Stimulated activated CD4-positive, alpha-beta T cell treated with anti-CD3 and anti-CD28 coated beads, Interleukin-2, amount 100 ng/mL, for 24 hours (primary cell): Measurements from ENCODE around the gene DUS2.
"Not testable (repeated sequence)": the region's sequence is repeated elsewhere in the genome, so short reads cannot be mapped to it uniquely, and the experiment has no call there.

ENCODE experiments used
- DNase-seq, 2 donors: peaks; one replicate each; pipeline ENCODE4 v3.0.0-alpha.2; 2020

DUS2 gene

DNA sequence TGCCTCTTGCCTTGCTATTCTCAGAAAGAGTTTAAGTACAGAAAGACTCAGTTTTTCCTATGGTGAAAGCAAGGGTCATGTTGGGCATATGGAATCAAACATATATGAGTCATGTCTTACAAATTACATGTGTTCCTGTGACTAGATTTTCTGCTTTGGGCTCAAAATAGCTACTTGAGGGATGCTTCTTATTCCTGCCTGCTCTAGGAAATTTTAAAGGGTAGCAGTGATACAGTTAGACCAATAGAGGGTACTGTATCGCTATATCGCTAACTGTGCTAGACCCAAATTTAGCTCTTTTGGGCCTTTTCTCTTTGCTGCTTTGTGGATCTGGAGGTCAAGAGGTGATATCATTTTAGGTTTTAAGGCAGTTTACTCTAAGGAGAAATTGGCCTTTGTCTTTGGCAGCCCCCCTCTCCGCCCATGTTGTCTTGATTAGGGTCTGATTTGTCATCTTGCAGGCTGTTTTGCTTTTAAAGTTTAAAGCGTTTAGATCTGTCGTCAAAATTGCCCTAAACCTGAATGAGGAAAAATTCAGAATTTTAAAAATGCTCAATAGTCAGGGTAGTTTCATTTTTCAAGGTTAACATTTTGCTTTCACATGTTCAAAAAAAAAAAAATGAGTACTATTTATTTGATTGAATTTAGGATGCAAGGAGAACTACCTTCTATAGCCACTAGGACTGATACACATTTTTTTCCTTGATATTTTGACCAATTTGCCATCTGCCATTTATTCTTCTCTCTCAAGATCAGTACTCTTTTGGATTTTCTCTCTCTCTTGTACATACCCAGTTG is 70.9 kb downstream of the DUS2 start:
- no peak for DNase-seq

DNA sequence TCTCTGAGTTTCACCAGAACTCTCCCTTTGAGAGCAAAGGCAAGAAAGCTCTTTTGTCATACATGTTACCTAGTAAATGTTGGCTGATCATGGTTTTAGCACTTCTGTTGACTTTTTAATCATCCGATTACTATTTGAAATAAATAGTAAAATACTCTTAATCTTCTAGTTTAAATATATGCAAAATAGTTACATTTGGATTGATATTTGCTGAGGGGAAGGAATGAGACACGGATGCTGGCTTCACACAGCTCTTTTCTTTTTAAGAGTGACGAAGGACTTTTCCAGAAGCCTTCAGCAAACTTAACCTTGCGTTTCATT is 71.5 kb downstream of the DUS2 start:
- DNase-seq, result no peak

DNA sequence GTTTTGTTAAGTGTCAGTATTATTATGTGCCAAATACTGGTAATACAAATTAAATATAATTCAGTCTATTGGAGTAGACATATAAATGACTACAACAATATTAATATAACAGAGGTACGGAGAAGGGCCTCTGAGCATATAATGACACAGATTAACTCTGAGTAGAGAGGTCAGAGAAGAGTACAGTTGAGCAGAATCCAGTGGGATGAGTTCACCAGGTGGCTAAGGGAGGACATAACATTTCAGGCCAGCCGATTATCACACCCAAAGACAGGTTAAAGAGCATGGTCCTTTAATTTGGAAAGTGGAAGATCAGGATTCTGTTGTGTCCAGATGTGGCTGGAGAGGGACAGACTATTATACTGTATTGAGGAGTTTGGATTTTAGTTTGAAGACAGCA is 73.4 kb downstream of the DUS2 start:
- DNase-seq, result no peak

DNA sequence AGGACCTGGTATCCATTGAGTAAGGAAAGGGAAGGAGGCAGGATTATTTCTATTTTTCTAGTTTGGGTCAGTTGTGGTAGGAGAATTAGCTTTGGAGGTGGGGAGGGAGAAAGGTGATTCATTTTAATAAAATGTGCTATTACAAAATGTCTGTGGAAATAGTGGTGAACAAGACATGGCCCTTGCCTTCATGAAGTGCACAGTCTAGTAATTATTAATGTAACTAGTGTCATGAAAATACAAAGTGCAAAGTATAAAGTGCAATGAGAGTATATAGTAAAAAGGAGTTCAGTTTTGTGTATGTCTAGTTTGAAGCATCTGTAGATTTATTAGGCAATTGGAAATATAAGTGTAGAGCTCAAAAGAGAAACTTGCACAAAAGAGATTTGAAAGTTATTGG is 74.0 kb downstream of the DUS2 start:
- DNase-seq, result no peak

DNA sequence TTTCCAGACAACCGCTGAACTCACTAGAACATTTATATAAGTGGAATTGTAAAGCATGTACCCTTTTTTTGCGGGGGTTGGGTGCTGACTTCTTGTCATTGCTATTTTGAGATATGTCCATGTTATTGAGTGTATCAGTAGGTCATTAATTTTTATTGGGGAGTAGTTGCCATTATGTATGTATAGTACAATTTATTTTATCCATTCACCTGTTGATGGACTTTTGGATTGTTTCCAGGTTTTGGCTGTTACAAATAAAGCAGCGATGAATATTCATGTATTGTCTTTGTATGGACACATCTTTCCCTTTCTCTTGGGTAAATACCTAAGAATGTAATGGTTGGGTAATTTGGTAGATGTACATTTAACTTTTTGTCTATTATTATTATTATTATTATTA is 74.8 kb downstream of the DUS2 start:
- no peak for DNase-seq

DNA sequence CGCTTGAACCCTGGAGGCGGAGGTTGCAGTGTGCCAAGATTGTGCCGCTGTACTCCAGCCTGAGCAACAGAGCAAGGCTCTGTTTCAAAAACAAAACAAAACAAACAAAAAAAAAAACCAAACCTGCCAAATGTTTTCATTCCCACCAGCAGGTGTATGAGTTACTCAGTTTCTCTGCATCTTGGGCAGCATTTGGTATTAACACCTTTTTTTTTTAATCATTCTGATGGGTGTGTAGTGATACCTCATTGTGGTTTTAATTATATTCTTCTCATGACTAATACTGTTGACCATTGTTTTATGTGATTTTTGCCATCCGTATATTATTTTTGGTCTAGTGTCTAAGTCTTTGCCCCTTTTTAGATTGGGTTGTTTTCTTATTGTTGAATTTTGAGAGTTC is 77.4 kb downstream of the DUS2 start:
- no peak for DNase-seq

DNA sequence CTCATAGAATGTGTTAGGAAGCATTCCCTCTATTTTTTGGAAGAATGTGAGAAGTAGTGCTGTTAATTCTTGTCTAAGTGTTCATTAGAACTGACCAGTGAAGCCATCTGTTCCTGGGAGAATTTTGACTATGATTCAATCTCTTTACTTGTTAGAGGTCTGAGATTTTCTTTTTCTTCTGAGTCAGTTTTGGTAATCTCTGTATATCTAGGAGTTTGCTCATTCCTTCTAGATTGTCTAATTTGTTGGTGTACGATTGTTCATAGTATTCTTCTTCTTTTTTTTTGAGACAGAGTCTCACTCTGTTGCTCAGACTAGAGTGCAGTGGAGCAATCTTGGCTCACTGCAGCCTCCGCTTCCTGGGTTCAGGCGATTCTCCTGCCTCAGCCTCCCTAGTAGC is 82.5 kb downstream of the DUS2 start:
- no peak for DNase-seq

DNA sequence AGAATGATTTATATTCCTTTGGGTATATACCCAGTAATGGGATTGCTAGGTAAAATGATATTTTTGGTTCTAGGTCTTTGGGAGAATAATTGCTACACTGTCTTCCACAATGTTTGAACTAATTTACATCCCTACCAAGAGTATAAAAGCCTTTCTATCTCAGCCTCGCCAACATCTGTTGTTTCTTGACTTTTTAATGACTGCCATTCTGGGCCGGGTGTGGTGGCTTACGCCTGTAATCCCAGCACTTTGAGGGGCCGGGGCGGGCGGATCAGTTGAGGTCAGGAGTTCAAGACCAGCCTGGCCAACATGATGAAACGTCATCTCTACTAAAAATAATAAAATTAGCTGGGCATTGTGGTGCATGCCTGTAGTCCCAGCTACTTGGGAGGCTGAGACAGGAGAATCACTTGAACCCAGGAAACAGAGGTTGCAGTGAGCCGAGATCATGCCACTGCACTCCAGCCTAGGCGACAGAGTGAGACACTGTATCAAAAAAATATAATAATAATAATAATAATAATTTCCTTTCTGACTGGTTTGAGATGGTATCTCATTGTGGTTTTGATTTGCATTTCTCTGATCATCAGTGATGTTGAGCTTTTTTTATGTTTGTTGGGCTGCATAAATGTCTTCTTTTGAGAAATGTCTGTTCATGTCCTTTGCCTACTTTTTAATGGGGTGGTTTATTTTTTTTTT is 84.3 kb downstream of the DUS2 start:
- not testable (repeated sequence) for DNase-seq

DNA sequence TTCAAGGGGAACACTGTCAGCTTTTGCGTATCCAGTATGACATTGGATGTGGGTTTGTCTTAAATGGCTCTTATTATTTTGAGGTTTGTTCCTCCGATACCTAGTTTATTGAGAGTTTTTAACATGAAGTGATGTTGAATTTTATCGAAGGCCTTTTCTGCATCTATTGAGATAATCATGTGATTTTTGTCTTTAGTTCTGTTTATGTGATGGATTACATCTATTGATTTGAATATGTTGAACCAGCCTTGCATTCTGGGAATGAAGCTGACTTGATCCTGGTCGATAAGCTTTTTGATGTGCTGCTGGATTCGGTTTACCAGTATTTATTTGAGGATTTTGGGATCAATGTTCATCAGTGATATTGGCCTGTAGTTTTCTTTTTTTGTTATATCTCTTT is 86.1 kb downstream of the DUS2 start:
- not testable (repeated sequence) for DNase-seq

DNA sequence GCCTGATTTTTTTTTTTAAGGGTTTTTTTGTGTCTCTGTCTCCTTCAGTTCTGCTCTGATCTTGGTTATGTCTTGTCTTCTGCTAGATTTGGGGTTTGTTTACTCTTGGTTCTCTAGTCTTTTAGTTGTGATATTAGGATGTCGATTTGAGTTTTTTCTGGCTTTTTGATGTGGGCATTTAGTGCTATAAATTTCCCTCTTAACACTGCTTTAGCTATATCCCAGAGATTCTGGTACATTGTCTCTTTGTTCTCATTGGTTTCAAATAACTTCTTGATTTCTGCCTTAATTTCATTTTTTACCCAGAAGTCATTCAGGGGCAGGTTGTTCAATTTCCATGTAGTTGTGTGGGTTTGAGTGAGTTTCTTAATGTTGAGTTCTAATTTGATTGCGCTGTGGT is 87.5 kb downstream of the DUS2 start:
- DNase-seq, result not testable (repeated sequence)

DNA sequence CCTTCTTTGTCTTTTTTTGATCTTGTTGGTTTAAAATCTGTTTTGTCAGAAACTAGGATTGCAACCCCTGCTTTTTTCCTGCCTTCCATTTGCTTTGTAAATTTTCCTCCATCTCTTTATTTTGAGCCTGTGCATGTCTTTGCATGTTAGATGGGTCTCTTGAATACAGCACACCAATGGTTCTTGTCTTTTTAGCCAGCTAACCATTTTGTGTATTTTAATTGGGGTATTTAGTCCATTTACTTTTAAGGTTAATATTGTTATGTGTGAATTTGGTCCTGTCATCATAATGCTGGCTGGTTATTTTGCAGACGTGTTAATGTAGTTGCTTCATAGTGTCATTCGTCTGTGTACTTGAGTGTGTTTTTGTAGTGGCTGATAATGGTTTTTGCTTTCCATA is 88.3 kb downstream of the DUS2 start:
- DNase-seq, result no peak

DNA sequence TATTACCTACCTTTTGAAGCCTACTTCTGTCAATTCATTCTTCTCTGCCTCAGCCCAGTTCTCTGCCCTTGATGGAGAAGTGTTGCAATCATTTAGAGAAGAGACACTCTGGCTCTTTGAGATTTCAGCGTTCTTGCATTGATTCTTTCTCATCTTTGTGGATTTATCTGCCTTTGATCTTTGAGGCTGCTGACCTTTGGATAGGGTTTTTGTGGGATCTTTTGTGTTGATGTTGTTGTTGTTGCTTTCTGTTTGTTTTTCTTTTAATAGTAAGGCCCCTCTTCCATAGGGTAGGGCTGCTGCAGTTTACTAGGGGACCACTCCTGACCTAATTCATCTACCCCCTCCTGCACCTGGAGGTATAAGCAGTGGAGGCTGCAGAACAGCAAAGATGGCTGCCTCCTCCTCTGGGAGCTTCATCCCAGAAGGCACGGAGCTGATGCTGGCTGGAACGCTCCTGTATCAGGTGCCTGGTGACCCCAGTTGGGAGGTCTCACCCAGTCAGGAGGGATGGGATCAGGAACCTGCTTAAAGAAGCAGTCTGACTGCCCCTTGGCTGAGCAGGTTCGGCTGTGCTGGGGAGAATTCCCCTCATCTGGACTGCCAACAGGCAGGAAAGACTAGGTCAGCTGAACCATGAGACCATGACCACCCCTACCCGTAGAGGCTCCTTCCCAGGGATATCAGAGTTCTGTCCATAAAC is 90.1 kb downstream of the DUS2 start:
- no peak for DNase-seq

DNA sequence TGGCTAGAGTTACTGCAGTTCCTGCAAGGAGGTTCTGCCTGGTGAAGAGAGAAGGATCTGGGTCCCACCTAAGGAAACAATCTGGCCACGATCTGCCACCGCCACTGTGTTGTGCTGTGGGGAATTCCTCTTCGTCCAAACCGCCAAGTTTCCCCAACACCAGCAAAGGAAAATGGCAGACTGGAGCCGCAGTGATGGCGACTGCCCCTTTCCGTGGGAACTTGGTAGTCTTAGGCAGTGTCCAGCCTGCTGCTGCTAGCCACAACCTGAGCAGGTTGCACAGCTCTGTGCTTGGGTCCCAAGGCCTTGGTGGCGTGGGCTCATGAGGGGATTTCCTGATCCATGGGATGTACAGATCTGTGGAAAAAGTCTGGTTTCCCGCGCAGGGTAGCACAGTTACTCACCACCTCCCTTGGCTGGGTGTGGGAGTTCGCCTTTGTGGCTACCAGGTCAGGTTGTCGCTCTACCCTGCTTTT is 90.7 kb downstream of the DUS2 start:
- no peak for DNase-seq

DNA sequence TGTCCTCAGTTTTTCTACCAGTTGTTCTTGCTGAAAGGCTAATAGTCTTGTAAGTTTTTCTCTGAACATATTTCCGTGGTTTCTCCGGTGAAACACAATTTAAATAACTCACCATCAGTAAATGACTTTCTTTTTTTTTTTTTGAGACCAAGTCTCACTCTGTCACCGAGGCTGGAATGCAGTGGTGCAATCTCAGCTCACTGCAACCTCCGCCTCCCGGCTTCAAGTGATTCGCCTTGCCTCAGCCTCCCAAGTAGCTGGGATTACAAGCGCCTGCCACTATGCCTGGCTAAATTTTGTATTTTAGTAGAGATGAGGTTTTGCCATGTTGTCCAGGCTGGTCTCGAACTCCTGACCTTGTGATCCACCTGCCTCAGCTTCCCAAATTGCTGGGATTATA is 91.9 kb downstream of the DUS2 start:
- DNase-seq, result not testable (repeated sequence)

DNA sequence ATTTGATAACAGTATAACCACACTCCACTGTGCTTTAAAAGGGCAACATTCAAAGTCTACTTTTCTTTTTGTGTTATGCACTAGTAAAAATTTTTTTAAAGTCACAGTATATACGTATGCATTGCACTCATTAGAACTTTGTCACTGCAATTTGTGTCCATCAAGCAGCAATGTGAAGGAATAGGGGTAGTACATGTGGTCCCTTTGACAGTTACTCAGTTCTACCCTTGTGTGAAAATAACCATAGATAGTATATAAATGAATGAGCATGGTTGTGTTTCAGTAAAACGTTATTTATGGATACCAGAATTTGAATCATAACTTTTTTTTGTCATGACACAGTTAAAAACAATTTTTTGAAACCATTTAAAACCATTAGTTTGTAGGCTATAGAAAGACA is 92.8 kb downstream of the DUS2 start:
- DNase-seq, result no peak

DNA sequence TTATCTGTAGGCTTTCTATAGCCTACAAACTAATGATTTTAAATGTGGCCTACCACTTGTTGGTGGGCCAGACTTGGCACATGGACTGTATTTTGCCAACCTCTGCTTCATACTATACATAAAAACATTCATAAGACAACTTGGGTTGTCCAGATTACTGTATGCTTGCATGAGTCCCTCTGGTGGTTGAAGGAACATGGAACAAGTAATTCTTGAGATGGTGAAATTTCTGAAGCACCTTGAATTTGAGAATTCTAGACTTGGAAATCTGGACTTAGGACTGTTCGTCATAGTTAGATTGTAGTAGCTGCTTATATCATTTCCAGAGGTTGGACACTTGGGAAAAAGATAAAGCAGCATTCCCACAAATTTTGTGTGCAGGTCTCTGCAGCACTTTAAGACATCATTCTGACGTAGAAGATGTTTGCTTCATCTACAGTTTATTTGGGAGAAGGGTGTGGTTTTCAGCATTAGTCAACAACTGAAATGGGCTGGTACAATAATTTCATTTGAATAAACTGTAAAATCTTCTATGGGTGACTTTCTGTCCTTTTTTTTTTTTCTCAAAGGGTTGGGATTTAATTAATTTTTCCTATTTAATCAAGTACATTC is 93.3 kb downstream of the DUS2 start:
- no peak for DNase-seq

DNA sequence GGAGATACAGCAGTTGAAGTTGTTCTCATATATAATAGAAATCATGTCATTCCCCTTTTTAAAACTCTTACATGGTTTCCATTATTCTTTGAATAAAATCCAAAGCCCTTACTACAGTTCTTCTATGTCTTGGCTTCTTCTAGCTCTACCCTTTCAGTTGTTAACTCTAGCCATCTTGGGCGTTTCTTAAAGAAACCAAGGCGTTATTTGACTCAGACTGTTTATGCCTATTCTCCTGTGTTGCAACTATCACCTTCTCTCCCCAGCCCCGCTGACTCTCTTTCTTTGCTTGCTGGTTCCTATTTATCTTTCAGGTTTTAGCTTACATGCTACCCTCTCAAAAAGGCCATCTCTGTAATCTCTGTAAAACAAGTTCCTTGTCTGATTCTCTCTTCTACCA is 94.8 kb downstream of the DUS2 start:
- DNase-seq, result no peak

DNA sequence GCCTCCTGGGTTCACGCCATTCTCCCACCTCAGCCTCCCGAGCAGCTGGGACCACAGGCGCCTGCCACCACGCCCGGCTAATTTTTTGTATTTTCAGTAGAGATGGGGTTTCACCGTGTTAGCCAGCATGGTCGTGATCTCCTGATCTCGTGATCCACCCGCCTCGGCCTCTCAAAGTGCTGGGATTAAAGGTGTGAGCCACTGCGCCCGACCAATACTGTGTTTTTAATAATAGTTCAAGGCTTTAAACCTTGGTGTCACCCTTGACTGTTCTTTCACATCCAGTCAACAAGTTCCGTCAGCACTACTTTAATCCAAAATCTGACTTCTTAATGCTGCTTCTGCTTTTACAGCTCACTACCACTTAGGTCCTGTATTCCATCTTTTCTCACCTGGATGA is 95.9 kb downstream of the DUS2 start:
- DNase-seq, result not testable (repeated sequence)

DNA sequence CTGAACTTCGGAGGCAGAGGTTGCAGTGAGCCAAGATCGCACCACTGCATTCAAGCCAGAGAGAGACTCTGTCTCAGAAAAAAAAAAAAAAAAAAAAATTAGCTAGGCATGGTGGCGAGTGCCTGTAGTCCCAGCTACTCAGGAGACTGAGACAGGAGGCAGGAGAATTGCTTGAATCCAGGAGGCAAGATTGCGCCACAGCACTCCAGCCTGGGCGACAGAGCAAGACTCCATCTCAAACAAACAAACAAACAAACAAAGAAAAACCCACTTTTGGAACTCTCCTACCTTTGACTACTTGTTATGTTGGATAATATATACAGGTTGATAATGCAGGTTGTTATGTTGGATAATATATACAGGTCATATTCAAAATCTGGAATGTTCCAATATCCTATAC is 97.4 kb downstream of the DUS2 start:
- not testable (repeated sequence) for DNase-seq

DNA sequence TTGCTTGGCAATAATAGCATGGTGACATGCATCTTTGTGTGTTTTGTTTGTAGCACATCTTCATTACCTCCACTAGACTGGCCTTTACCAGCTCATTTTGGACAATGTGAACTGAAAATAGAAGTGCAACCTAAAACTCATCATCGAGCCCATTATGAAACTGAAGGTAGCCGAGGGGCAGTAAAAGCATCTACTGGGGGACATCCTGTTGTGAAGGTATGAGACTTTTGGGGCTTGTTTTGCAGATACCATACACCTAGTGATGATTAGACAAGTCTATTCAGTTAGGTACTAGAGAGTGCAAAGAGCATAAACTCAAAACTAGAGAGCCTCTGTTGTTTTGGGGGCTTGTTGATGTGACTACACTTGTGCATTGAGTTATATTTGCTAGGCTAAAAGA is 103.3 kb downstream of the DUS2 start:
- DNase-seq, result no peak

DNA sequence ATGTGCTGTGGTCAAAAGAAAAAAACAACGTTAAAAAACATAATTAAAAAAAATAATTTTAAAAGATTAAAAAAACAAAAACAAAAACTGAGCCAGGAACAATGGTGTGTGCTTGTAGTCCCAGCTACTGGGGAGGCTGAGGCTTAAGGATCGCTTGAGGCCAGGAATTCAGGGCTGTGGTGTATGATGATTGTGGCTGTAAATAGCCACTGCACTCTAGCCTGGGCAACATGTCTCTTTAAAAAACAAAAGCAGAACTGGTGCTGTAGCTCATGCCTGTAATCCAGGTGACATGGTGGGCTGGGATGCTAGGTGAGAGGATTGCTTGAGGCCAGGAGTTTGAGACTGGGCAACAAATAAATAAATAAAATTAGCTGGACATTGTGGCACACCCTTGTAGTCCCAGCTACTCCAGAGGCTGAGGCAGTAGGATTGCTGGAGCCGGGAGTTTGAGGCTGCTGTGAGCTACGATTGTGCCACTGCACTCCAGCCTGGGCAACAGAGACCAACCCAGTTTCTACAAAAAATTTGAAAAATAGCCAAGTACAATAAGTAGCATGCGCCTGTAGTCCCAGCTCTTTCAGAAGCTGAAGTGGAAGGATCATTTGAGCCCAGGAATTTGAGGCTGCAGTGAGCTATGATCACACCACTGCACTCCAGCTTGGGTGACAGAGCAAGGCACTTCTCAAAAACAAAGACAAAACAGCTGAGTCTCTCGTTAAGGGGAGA is 105.7 kb downstream of the DUS2 start:
- DNase-seq, result no peak
